GM12872 (cell line): Measurements from ENCODE around the gene DEDD2.

Source experiments
- CTCF ChIP-seq: IDR thresholded peaks from 3 replicates; pipeline ENCODE4 v1.5.1; 2011; ENCODE audit warnings: low read depth, mild to moderate bottlenecking, low read length, moderate library complexity; ENCODE audit not compliant: insufficient read depth

Gene DEDD2

DNA sequence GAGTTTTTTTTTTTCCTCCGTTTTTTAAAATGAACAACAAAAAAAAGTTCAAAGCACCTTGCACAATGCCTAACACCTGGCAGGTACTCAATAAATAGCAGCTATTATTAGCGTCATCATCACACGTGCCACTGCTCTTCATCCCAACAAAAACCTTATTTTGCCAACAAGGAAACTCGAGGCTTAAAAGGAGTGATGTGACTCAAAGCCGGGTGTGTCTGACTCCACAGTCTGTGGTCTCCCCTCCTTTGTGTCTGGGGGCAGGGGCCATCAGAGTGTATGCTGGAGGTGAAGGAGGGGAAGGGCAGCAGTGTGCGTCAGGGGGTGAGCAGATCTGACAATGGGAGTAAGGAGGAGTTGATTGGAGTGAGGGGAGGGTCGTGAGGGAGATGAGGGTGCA lies 51.2 kb downstream of the DEDD2 start:
- no peak for TF ChIP-seq CTCF

GRCh38 chr19:42165146-42165545 lies 52.3 kb downstream of the DEDD2 start:
- no peak for TF ChIP-seq CTCF

GRCh38 chr19:42161616-42162263 lies 55.7 kb downstream of the DEDD2 start:
- TF ChIP-seq CTCF = no peak

GRCh38 chr19:42159942-42160341 lies 57.5 kb downstream of the DEDD2 start:
- TF ChIP-seq CTCF = no peak

DNA sequence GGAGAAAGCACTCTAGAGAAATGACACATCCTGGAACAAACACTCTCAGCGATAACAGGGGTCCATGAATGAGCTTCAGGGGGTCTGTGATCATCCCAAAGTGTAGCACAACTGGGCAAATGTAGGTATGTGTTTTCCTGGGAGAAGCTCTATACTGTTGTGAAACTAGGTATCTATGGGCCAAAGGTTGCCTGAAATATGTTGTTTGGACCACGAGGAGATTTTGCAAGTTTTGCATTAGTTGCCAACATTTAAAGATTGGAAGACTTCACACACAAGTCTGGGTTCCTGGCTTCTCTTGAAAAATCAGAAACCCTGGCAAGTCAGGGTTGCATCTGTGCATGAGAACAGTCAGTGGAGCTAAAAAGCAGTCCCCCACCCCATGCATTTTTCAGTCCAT lies 58.6 kb downstream of the DEDD2 start:
- TF ChIP-seq CTCF = no peak

DNA sequence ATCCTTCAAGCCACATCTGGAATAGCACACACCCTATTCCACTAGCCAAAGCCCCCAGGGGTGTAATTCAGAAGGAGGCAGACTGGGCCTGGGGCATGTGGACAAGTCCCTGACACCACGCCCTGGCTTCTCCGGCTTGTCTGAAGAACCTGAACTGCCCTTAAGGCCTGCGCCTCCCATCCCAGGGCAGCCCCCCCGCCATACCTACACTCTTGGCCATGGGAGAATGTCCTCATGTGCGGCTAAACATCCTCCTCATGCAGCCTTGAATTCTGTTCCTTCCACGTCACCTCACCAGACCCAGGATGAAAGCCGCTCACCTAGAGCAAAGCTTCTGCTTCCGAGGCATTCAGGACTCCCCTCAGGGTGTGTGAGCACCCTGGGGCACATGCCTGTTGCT lies 60.9 kb downstream of the DEDD2 start:
- TF ChIP-seq CTCF = no peak

- no peak for TF ChIP-seq CTCF
Observed at GRCh38 chr19:42155796-42156195, 61.7 kb downstream of the DEDD2 start.
